ENCODE results near the gene ATXN8OS.
"Not testable (repeated sequence)": the region's sequence is repeated elsewhere in the genome, so short reads cannot be mapped to it uniquely, and the experiment has no call there.

ATXN8OS gene

DNA sequence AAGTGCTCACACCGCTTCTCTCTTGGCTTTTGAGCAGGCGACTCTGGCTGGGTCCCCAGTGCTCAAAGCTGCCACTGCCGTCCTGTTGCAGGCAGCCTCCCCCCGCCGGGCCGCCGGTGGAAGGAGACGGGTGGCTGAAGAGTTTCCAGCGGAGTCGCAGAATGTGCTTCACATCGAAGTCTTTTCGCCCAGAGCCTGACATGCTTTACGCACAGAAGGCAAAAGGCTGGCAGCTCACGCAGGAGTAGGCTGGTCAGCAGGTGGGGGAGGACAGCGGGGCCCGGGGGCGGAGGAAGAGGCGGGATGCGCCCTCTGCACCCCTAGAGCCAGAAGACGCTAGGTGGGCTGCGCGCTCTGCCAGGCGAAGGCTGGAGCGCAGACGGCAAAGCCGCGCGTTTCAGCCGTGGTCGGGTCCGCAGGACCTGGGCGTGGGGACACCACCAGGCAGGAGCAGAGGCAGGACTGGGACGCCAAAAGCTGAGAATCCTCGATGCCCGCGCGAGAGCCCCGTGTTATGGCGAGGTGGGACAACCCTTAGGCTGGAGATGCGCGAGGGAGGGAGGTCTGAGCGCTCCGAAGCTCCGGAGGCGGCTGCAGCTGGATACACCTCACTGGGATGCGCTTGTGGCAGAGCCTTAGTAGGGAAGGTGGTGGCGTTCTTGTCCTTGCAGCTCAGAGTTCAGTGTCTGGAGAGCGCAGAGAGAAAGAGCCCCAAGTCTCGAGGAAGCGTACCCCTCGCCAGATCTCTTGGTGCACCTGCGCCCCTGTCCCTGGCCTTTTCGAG, at the start of gene ATXN8OS:
Gene ATXN8OS, plus strand, starts transcription at position 329 of the 784 bp plus-strand sequence.
- DNase-seq (ENCODE audit: low read depth) = no peak

DNA sequence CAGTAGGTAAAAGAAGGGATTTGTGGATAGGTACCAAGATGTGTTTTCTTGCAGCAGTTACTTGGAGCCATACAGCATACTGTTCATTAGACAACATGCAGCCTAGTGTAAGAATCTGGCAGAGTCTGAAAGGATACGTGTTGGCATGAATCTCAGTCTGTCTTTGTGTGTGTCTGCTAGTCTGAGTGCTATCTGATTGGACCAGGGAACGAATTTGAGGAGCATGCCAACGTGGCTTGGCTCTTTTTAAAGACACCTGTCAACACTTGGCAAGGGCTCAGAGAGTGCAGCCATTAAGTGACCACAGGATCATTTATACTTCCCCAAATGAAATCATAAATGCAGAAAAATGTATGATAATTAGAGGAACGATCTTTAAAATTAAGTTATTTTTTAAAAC, 27.6 kb upstream of the ATXN8OS start:
- DNase-seq (ENCODE audit: low read depth) = no peak

DNA sequence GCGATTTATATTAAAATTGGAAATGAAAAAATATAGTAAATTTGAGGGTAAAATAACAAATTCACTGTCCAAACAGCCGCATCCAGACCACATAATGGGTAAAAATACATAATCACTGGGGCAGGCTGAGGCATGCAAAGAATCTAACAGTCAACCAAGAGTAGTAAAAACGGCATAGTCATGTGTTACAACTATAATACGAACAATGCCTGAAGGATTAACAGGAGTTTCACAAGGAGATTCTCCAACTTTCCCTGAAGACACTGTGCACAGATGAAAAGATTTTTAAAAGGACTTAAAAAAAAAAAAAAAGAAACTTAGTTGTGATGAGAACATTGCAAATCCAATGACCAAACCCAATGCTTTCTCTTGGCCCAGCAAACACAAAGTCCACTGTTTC, 20.4 kb upstream of the ATXN8OS start:
- no peak for DNase-seq (ENCODE audit: low read depth)

DNA sequence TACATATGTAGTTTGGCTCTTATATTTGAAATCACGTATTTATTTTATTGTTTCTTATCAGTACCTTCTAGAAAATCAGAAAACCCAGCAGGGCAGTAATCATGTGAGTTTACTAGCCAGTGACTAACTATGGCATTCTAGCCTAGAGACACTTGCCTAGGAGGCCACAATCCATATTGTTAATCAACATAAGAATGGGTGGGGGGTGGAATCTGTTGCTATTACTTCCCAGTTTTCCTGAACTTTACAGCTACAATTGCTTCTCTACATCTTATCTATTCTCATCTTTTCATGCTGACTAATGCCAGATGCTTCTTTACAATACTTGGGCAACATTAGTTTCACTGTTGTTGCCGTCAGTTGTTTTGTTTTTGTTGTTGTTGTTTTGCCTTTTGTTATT, 18.7 kb upstream of the ATXN8OS start:
- DNase-seq (ENCODE audit: low read depth) = no peak

DNA sequence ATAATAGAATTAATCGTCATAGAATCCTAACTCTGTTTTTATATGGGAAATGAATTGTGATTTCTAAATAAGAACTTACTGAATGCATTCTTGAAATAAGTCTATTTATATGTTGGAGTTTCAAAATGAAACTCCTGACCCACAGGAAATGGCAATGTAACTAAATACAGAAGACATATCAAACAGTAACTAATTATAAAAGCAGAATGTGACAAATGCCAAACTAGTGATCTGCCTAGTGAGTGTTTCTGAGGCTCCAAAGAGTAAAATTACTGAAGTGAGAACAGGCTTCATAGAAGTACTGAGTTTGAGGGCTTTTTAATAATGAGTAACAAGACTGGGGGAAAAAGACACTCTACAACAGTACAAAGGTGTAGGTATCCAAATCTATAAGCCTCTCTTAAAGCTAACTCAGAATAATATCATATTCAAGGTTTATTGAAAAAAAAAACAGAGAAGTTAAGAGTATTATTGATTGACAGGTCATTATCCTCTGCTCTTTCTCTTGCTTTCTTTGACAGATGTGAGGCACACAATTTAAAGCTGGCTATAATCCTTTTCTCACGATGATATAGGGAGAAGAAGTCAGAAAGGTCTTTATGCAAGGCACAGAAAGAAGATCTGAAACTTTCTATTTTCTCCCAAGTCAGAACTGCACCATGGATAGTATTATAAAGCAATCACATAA, 17.4 kb upstream of the ATXN8OS start:
- DNase-seq (ENCODE audit: low read depth) = no peak

DNA sequence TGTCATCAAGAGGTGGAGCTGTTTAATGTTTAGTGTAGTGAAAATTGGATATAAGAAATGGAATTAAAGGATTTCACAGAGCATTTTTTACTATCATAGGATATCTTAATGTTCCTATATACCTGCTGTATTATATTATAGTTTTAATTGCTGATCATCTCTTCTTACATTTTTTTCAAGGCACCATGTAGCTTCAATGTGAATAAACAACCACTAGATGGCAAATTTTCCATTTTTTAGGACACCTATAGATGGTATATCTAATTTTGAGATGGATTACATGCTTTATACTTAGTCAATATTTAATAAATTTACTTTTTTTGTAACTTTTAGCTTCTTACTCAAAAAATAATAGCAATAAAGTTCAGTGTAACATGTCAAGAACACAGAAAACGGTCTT, 9.0 kb upstream of the ATXN8OS start:
- no peak for DNase-seq (ENCODE audit: low read depth)

DNA sequence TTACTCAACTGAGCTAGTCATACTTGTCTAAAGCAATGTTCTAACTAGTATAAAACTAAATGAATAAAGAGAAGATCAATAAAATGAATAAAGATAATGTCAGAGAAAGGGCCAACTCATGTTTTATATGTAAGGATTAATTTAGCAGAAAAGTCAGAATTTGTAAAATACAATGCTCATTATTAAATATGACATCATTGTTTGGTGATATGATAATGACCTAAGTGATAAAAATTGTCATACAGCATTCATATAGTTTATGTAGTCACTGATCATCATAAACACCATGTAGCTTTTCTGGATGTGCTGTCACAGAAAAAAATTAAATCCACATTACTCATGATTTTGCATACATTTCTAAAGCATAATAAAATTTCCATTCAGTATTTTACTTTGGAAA, 3.1 kb upstream of the ATXN8OS start:
- DNase-seq (ENCODE audit: low read depth) = no peak

DNA sequence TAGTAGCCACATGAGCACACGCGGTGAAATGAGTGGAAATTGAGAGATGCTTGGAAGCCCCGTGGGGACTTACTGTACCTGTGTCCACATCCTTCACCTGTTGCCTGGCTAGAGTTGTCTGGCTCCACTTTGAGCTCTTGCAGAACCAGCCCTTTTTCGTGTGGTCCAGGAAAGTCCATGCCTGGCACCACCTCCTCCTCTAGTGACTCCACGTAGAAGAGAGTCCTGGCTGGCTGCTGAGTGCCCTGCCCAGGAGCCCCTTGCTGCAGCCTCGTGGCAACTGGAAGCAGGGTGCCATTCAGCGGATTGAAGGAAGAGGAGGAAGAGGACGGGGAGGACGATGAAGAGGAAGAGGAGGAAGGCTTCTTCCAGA, 515 bp upstream of the ATXN8OS start:
- DNase-seq (ENCODE audit: low read depth) = no peak

DNA sequence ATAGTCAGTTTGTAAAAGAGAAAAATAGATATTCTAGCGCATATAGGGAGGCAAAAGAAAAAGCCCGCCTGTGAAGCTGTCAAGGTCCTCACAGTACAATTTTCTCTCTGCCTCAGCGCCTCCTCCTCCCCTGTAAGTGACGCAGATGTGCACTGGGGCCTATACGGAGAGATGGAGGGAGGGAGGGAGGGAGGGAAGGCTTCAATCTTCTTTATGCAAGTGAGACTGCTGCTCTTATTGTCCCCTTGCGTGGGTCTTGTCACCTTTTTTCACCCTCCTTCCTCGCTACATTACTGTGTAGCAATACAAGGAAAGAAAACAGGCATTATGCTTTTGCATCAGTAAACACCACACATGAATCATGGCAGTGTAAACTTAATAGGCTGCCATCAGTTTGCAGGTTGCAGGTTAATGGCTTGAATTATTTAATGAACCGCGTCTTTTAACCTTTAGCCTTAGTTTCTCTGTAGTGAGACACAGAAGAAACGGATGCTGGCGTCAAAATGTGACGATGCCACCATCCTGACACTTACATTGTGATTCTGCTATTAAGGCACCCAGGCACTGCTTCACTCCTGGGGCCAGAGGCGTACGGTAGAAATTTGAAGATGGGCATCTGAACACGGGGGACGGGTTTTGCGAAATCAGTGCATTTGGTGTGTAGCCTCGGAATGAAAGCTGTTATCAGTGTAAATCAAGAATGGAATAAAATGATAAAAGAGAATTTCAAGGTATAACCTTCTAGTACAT, 905 bp downstream of the ATXN8OS start, which contains the start of gene KLHL1:
Gene KLHL1, minus strand, starts transcription at position 97 of the 750 bp plus-strand sequence. CDS start 753 bp downstream, outside the sequence.
- no peak for DNase-seq (ENCODE audit: low read depth)

DNA sequence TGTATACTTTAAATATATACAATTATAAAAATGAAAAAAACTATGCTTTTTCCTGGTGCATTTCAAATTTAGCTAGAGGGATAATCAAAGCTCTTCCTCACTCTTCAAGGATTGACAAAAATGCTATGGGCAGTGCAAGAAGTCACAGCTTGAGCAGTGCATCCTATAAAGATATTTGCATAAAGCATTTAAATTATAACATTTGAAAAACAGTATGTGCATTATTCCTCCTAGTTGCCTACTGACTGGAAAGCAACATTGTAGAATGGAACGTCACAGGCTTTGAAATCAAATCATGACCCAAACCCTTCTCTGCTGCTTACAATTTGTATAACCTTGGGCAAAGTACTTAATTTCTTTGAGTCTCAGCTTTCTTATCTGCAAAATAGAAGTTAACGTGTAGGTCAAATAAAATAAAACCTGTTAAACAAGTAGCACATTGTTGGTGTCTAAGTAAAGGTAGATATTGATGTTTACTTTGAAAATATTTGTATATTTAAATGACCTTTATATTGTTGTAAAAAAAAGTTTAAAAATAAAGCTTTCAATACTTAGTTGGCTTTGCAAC, 9.8 kb downstream of the ATXN8OS start:
- DNase-seq (ENCODE audit: low read depth) = no peak

DNA sequence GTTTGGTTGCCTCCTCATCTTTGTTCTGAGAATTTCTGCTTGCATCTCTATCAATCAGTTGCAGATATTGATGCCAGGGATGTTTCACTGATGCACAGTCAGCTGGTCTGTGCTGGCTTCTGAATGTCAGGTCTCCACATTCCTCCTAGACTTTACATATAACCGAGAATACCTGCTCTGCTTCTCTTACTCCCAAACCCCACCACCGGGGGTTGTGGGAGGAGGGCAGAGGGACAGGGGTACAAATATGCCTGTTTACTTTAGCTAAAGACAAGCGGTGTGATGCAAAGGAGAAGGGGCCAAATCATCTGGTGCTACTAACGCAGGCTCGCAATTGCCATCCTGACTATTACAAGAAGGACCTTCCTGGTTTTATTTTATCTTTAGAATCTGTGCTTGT, 18.1 kb downstream of the ATXN8OS start:
- no peak for DNase-seq (ENCODE audit: low read depth)

DNA sequence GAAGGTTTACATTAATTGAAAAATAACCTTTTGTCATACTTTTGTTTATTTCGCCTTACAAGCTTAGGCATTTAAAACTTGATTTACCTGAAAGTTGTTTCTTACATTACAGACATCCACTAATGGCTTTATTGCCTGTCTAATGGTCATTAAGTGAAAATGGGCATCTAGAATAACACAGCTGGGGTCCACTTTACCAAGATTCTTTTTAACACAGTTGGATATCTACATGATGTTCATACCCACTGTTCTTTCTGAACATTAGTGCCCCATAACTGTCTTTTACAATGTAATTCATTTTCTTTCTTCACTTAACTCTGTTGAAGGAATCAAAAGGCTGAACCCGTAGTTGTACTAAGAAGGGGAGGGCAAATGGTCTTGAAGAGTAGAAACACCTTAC, 20.5 kb downstream of the ATXN8OS start:
- DNase-seq (ENCODE audit: low read depth) = no peak

DNA sequence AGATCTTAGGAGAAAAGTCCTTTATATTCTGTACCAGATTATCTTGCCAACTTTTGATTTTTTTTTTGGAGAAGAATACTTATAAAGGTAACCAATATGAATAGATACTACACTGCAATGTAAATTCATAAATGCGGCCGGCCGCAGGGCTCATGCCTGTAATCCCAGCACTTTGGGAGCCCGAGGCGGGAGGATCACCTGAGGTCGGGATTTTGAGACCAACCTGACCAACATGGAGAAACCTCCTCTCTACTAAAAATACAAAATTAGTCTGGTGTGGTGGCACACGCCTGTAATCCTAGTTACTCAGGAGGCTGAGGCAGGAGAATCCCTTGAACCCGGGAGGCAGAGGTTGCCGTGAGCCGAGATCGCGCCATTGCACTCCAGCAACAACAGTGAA, 35.0 kb downstream of the ATXN8OS start:
- DNase-seq (ENCODE audit: low read depth) = not testable (repeated sequence)

DNA sequence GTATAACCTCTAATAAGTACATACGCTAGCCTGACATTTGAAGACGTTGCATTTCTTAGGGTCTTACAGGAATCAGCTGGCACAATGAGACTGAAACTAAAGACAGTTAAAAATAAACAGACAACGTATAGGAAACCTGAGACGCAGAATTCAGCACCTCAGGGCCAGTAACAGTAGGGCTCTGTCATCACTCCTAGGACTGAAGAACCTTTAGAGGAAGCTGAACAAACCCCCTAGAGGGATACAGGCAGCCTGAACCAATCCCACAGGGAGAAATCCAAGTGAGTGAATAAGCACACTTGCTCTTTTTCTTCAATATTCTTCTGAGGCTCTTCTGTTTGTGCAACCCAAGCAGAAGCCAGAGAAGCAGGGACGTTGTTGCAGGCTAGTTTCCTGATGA, 54.5 kb downstream of the ATXN8OS start:
- no peak for DNase-seq (ENCODE audit: low read depth)

DNA sequence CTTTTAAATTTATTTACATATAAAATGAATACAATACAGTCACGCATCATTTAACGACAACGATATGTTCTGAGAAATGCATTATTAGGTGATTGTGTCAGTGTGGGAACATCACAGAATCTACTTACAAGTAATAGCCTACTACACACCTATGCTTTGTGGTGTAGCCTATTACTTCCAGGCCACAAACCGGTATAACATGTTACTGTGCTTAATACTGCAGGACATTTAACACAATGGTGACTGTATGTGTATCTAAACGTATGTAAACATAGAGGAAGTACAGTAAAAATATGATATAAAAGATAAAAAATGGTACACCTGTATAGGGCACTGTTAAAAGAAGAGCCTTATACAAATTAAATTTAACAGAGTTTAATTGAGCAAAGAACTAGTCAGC, 63.1 kb downstream of the ATXN8OS start:
- no peak for DNase-seq (ENCODE audit: low read depth)

DNA sequence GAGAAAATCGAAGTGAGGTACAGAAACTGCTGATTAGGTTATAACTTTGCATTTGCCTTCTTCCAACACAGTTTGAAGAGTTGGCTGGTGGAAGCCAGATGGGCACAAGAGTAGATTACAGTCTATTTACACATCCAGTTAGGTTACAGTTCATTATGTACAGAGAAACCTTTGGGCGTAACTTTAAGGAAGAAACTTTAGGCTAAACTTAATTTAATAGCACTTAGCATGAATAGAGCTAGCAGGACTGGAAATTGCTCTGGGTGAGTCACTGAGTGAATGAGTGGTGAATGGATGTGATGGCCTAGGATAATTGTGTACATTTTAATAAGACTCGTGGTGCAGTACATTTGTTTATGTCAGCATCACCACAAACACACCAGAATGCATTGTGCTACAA, 63.5 kb downstream of the ATXN8OS start:
- DNase-seq (ENCODE audit: low read depth) = no peak

DNA sequence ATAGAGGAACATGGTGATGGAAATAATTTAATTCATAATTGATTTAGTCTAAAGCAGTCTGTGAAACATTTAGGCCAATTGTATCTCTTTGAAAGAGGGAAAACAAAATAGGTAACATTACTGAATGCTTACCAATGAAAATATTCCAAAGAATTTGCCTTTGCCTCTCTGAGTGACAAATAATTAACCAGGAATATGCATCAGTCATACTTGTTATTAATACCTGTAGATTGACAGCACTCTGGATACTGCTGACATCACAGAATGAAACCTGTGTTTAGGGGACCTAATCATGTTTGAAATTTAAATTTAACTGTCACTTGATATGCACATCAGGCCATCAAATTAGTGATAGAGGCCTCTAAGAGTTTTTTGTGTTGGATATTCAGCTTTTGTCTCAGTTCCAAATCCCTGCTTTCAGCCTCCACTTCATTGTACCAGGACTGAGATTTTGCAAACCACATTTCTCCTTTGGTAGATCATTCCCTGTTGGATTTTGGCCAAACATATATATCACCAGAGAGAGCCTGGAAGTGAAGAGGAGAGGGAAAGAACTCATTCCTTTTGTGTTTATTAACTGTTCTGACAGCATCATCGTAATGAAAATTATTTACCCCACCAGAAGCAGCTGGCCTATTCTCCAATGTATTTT, 65.4 kb downstream of the ATXN8OS start:
- no peak for DNase-seq (ENCODE audit: low read depth)

DNA sequence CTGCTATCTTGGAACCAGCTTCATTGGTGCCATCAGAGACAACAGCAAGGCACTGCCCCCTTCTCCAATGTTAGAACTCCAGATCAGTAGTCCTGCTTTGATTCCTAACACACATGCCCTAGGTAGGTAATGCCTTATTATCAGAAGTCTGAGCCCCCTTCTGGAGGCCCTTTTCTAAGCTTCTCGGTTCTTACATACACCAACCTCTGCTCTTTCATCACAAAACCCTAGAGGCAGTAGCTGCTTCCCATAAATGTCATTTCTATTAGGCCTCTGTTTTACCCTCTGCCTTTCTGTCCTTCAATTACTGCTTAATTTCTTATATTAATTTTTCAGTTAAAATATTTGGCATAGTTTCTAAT, 66.0 kb downstream of the ATXN8OS start:
- no peak for DNase-seq (ENCODE audit: low read depth)

DNA sequence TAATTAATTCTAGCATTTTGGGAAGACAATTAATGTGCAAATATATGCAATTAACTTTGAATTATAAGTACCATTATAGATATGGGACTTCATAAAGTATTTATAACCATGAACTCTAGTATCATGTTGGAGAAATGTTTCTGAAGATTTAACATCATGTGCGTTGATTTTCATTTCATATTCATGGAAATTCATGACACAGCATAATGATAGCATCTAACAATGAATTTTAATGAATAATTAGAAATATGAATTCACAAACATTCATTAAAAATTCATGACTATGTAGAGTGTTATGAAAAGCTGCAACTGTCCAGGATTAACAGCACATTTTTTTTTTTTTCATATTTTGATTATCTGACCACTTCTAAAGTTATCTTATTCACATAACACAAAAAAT, 70.7 kb downstream of the ATXN8OS start:
- DNase-seq (ENCODE audit: low read depth) = no peak

Measured in GM04503 (cell line).